Mucosa of stomach (tissue), 1 donor: ENCODE results near the gene ADGRB2.

Experiments used
- H3K27me3 ChIP-seq: one replicate; pipeline ENCODE4 v1.7.0; 2013; ENCODE audit warnings: mild to moderate bottlenecking, low read length; ENCODE audit not compliant: control insufficient read depth, insufficient read depth
- H3K36me3 ChIP-seq: one replicate; pipeline ENCODE4 v1.7.0; 2013; ENCODE audit warnings: low read length; ENCODE audit not compliant: control insufficient read depth, insufficient read depth
- H3K4me1 ChIP-seq: one replicate; pipeline ENCODE4 v1.7.0; 2013; ENCODE audit warnings: mild to moderate bottlenecking, low read length; ENCODE audit not compliant: control insufficient read depth, insufficient read depth
- H3K4me3 ChIP-seq: one replicate; pipeline ENCODE4 v1.7.0; 2013; ENCODE audit warnings: low read length
- H3K9ac ChIP-seq: one replicate; pipeline ENCODE4 v1.7.0; 2013; ENCODE audit warnings: mild to moderate bottlenecking, low read length, moderate library complexity
- H3K9me3 ChIP-seq: one replicate; pipeline ENCODE4 v1.7.0; 2013; ENCODE audit warnings: mild to moderate bottlenecking, low read length, moderate library complexity; ENCODE audit not compliant: control insufficient read depth
- donor health status: Pancreatic carcinoma.

ADGRB2 gene

DNA sequence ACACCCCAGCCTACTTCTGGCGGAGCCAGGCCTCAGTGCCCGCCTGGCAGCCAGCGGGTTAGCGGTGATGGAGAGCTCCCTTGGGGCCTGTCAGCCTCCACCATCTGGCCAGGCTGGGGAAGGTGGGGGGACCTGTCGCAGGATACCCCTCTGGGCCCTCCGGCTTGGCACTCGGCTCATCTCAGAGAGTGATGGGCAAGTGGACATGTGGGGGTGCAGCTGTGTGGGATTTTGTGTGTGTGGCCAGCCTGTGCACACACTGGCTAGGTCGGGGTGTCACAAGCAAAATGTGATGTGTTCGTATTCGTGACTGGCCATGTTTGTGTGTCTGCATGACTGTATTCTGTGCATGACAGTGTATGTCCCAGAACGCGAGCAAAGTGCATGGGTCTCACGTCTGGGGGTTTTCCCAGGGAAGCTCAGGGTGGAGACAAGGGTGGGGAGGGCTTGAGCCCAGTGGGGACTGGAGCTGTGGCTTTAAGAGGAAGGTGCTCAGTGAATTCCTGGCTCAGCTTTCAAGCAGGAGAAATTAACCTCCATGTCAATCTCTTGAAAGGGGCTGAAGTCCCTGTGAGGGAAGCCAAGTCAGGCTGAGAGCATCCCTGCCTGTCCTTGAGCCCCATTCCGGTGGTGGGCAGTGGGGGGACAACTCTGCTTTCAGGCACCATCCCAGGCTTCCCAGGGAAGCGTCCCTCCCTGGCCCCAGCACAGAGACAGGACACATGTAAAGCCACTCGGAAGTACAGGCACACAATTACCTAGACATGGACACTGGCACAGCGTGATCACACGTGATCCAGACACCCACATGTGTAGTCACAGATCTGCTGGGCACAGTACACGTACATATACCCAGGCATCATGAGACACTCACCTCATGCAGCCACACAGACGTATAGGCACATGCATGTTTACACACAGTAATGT, 21.1 kb upstream of the ADGRB2 start:
- Histone ChIP-seq H3K27me3 (no peaks in the 10 kb centered on the region), H3K9ac (no peak overlapping the region), H3K4me3 (no peak overlapping the region), H3K4me1 (peaks cover 27% of the 10 kb centered on the region), H3K36me3 (no peaks in the 10 kb centered on the region), H3K9me3 (no peaks in the 10 kb centered on the region)

GRCh38 chr1:31784356-31785019, 20.3 kb upstream of the ADGRB2 start:
- no peaks in the 10 kb centered on the region for H3K9me3 ChIP-seq
- peaks cover 27% of the 10 kb centered on the region for H3K4me1 ChIP-seq
- H3K4me3 ChIP-seq = no peak overlapping the region
- H3K27me3 ChIP-seq = no peaks in the 10 kb centered on the region
- no peak overlapping the region for H3K9ac ChIP-seq
- H3K36me3 ChIP-seq = no peaks in the 10 kb centered on the region

GRCh38 chr1:31783846-31784245, 19.7 kb upstream of the ADGRB2 start:
- Histone ChIP-seq H3K9me3 (no peaks in the 10 kb centered on the region), H3K36me3 (no peaks in the 10 kb centered on the region), H3K27me3 (no peaks in the 10 kb centered on the region), H3K4me3 (no peak overlapping the region), H3K9ac (no peak overlapping the region), H3K4me1 (peaks cover 25% of the 10 kb centered on the region)

- Histone ChIP-seq H3K4me3 (no peak overlapping the region), H3K27me3 (no peaks in the 10 kb centered on the region), H3K4me1 (peaks cover 14% of the 10 kb centered on the region), H3K9me3 (no peaks in the 10 kb centered on the region), H3K9ac (no peak overlapping the region), H3K36me3 (no peaks in the 10 kb centered on the region)
These were observed 18.6 kb upstream of the ADGRB2 start for GRCh38 chr1:31782421-31783410.

DNA sequence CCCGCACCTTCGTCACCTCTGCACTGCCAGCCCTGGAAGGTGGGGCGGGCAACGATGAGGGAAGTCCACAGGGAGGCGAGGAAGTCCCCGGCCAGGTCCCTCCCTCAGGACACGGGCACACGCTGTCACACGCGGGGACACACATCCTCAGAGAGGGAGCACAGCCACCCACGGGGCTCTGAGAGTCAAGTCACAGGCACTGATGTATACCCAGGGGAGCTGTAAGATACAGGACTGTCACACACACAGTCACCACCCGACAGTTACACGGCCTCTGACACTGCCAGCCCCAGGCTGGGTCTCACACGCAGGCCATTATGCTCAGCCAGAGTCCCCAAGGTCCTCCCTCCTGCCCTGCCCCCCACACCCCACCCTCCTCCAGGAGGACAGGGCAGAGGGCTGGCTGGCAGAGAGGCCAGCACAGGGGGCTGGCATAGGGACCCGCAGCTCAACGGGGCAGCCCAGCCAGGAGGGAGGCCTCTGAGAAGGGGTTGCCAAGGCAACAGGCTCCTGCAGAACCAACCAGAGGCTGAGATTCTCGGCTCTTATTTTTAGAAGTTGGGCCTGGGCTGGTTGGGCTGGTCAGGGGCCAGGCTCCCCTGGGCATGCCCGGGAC, 17.7 kb upstream of the ADGRB2 start:
- Histone ChIP-seq H3K36me3 (no peaks in the 10 kb centered on the region), H3K4me1 (peaks cover 14% of the 10 kb centered on the region), H3K27me3 (peaks cover 2% of the 10 kb centered on the region), H3K4me3 (no peak overlapping the region), H3K9me3 (no peaks in the 10 kb centered on the region), H3K9ac (no peak overlapping the region)

DNA sequence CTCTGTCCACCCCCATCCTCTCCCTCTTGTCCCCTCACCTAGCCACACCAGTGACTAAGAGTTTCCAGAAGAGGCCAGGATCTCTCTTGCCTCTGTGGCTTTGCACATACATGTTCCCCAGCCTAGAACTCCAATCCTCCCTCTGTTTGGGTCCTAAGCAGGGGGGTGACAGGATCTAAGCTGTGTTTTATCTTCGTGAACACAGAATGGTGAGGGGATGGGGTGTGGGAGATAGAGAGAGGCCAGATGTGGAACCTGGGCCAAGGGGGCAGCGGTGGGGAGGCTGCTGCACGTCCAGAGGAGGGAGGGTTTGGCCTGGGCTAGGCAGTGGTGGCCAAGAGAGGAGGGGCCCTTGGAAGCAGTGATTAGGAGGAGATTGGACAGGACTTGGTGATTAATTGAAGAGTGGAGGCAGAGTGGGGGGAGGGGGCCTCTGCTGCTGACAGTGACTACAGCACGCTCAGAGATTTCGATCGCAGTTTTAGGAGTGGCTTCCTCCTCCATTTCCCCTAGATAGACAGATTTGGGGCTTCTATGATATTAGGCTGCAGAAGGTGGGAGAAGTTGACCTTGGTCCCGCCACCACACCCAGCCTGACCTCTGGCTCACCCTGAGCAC, 17.1 kb upstream of the ADGRB2 start:
- peaks cover 8% of the 10 kb centered on the region for H3K4me1 ChIP-seq

DNA sequence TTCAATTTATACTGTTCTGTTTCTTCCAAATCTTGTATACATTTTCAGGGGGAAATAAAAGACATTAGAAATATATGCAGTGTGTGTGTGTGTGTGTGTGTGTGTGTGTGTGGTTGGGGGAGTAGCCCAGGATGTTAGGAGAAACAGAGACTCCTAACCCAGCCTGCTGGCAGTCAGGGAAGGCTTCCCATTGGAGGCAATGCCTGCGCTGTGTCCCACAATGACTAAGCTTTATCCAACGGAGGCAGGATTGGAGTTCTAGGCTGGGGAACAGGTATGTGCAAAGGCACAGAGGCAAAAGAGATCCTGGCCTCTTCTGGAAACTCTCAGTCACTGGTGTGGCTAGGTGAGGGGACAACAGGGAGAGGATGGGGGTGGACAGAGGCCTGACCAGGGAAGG, 16.5 kb upstream of the ADGRB2 start:
- H3K27me3 ChIP-seq = peaks cover 9% of the 10 kb centered on the region
- no peak overlapping the region for H3K9ac ChIP-seq
- no peaks in the 10 kb centered on the region for H3K9me3 ChIP-seq
- no peak overlapping the region for H3K4me3 ChIP-seq
- no peaks in the 10 kb centered on the region for H3K36me3 ChIP-seq
- H3K4me1 ChIP-seq = peaks cover 7% of the 10 kb centered on the region

More for the DNA sequence above, 17.1 kb upstream of the ADGRB2 start:
- Histone ChIP-seq H3K36me3 (no peaks in the 10 kb centered on the region), H3K9ac (no peak overlapping the region), H3K4me3 (no peak overlapping the region), H3K27me3 (peaks cover 9% of the 10 kb centered on the region), H3K9me3 (no peaks in the 10 kb centered on the region)

DNA sequence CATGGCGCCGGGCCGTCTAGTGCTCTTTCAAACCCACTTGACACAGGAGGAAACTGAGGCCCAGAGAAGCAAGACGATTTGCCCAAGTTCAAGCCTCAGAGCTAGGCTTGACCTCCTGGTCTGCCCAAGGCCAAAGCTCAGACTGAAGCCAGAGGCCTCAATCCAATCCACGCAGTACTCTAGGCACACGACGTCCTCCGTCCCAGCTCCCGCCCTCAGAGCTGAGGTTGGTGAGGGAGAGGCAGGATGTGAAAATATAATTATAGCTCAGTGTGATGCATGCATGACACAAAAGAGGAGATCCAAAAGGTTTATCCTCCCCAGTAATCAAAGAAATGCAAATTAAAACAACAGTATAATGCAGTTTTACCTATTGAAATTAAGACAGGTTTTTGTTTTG, 15.5 kb upstream of the ADGRB2 start:
- Histone ChIP-seq H3K9me3 (no peaks in the 10 kb centered on the region), H3K4me1 (peaks cover 7% of the 10 kb centered on the region), H3K36me3 (no peaks in the 10 kb centered on the region), H3K9ac (no peak overlapping the region), H3K27me3 (peaks cover 15% of the 10 kb centered on the region), H3K4me3 (no peak overlapping the region)

GRCh38 chr1:31778763-31779488, 14.8 kb upstream of the ADGRB2 start:
- Histone ChIP-seq H3K4me1 (peaks cover 7% of the 10 kb centered on the region), H3K36me3 (no peaks in the 10 kb centered on the region), H3K4me3 (no peak overlapping the region), H3K27me3 (peaks cover 22% of the 10 kb centered on the region), H3K9me3 (no peaks in the 10 kb centered on the region), H3K9ac (no peak overlapping the region)

DNA sequence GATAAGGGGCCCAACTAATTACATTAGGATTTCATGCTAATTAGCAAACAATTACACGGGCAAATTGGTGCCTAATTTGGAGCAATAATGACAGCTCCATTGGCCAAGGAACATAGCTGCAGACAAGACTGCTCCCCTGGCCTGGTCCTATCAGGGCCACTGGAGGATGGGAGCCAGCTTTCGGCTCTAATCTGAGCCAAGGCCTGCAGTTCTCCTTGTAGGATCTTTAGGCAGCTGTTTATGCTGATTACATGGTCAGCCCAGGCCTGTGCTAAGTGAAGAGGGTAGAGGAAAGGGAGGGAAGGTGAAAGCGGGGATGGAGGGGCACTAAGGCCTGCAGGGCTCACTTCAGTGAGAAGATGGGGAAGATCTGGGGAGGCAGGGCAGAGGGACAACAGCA, 12.4 kb upstream of the ADGRB2 start:
- H3K9ac ChIP-seq = no peak overlapping the region
- no peak overlapping the region for H3K4me3 ChIP-seq
- peaks cover 46% of the 10 kb centered on the region for H3K27me3 ChIP-seq
- no peaks in the 10 kb centered on the region for H3K9me3 ChIP-seq
- H3K4me1 ChIP-seq = peaks cover 16% of the 10 kb centered on the region
- H3K36me3 ChIP-seq = no peaks in the 10 kb centered on the region
